Measurements from ENCODE around the gene FLT1. TPM values are rescaled to one million over a fixed set of nuclear protein-coding genes. Genes with fewer than 3 reads are reported as not detected.

The FLT1 gene
- total RNA-seq, 1 donor from 2014 or later: 6.5 TPM

GRCh38 chr13:28534801-28535200, 39.9 kb upstream of the FLT1 start:
- H3K4me3 Mint-ChIP-seq: no peak overlapping the region
- no peak for TF ChIP-seq CTCF (IDR thresholded peaks at IDR 0.05; ENCODE audit: unreplicated experiment)
- no peaks in the 10 kb centered on the region for H3K36me3 Mint-ChIP-seq
- DNase-seq (ENCODE audit: low spot score in 2 of 2, unreplicated experiment in 2 of 2): no peak
- no peaks in the 10 kb centered on the region for H3K9me3 Mint-ChIP-seq
- no peak overlapping the region for H3K27ac Mint-ChIP-seq
- peaks cover 36% of the 10 kb centered on the region for H3K27me3 Mint-ChIP-seq (ENCODE audit: low read depth)
- no peaks in the 10 kb centered on the region for H3K4me1 Mint-ChIP-seq

DNA sequence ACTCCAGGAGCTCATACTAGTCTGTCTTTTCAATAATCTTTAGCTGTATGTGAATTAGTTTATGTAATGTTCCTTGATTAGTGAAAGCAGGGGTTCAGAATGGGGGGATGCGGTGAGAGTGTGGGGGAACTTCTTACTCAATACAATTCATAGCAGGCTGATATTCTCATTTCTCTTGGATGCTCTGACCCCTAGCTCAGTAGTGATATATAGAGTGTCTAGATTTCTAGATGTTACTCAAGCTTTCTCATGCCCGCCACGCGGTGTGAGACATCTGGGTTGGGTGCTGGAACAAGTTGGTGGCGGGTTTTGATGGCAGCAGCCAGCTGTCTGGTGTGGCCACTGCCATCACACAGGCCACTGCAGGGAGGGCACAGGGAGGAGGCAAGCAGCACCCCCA, 39.3 kb upstream of the FLT1 start:
- no peak for DNase-seq (ENCODE audit: low spot score in 2 of 2, unreplicated experiment in 2 of 2)
- no peak overlapping the region for H3K27ac Mint-ChIP-seq
- no peak overlapping the region for H3K4me3 Mint-ChIP-seq
- H3K36me3 Mint-ChIP-seq: no peaks in the 10 kb centered on the region
- no peak for TF ChIP-seq CTCF (IDR thresholded peaks at IDR 0.05; ENCODE audit: unreplicated experiment)
- H3K4me1 Mint-ChIP-seq: no peaks in the 10 kb centered on the region
- no peaks in the 10 kb centered on the region for H3K9me3 Mint-ChIP-seq
- H3K27me3 Mint-ChIP-seq (ENCODE audit: low read depth): peaks cover 37% of the 10 kb centered on the region

DNA sequence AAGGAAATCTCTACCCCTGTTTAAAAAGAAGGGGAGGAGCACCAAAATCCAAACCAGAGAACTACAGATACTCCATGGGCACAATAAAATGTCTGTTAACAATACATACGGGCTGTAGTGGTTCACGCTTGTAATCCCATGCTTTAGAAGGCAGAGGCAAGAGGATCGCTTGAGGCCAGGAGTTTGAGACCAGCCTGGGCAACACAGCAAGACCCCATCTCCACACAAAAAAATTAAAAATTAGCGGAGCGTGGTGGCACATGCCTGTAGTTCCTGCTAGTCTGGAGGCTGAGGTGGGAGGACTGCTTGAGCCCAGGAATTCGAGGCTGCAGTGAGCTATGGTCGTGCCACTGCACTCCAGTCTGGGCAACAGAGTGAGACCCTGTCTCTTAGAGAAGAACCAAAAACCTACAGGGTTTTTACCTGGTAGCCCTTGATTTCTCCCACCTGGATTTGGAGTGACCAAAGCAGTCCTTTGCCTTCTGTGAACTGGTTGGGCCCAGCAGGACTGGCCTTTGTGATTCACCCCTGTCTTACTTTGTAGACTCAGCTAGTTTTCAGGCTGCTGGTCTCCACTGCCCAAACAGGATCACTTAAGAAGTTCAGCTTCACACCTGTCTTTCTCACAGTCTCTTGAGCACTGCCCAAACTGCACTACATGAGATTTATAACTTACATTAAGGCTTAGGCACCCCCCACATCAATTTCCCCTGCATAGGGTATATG, 38.7 kb upstream of the FLT1 start:
- TF ChIP-seq CTCF (IDR thresholded peaks at IDR 0.05; ENCODE audit: unreplicated experiment): no peak
- H3K27ac Mint-ChIP-seq: no peak overlapping the region
- DNase-seq (ENCODE audit: low spot score in 2 of 2, unreplicated experiment in 2 of 2): no peak
- peaks cover 44% of the 10 kb centered on the region for H3K27me3 Mint-ChIP-seq (ENCODE audit: low read depth)
- no peaks in the 10 kb centered on the region for H3K4me1 Mint-ChIP-seq
- no peaks in the 10 kb centered on the region for H3K9me3 Mint-ChIP-seq
- no peaks in the 10 kb centered on the region for H3K36me3 Mint-ChIP-seq
- peak overlapping the region; percentile 65 for H3K4me3 Mint-ChIP-seq

DNA sequence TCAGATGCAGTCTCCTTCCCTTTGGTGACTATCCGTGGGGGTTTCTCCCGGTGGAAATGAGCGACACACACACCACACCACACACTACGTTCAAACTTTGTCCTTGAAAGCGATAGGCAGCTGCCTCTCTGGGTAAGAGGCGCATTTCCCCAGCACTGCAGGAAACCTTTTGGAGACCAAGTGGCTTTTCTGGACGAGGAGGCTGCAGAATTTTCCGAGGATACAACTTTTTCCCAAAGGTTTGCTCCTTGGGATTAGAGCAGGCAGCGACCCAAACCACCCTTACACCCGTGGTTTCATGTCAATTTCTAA, 38.2 kb upstream of the FLT1 start:
- Mint-ChIP-seq H3K9me3 (no peaks in the 10 kb centered on the region), H3K27me3 (ENCODE audit: low read depth) (peaks cover 47% of the 10 kb centered on the region), H3K4me1 (no peaks in the 10 kb centered on the region), H3K36me3 (no peaks in the 10 kb centered on the region), H3K4me3 (peak overlapping the region; percentile 65), H3K27ac (peak overlapping the region; percentile 5)
- no peak for TF ChIP-seq CTCF (IDR thresholded peaks at IDR 0.05; ENCODE audit: unreplicated experiment)
- DNase-seq (ENCODE audit: low spot score in 2 of 2, unreplicated experiment in 2 of 2): no peak

DNA sequence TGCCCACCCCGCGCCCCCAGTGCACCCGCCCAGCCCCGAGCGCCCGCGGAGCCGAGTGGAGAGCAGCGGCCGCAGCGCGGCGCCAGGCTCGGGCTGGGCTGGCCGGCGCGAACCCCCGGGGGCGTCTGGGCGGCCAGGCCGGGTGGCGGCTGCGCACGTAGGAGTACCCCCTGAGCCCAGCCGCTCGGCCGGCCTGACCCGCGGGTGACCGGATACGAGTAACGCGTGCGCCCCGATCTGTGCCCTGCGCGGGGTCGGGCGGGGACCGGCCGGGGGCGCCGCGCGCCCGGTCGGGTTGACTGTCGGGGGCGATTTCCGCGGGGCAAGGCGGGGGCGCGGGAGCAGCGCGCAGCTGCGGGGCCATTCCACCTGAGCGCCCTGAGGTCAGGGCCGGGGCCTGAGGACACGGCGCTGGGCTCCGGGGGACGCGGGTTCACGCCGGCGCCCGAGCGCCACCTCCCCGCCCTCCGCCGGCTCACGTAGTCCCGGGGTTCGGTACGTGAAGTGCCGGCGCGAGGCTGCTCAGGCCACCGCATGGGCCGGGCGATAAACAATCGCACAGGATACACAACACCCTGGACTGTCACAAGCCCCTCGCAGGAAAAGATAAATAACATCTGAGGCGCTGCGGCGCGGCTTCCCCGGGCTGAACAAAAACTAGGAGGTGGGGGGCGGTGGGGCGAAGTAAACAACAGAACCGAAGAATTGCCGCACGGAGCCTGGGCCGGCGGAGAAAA, 37.6 kb upstream of the FLT1 start:
- H3K4me3 Mint-ChIP-seq: peak overlapping the region; percentile 65
- H3K9me3 Mint-ChIP-seq: no peaks in the 10 kb centered on the region
- DNase-seq (ENCODE audit: low spot score in 2 of 2, unreplicated experiment in 2 of 2): peak in 1 of 2 experiments; percentile 46
- peaks cover 52% of the 10 kb centered on the region for H3K27me3 Mint-ChIP-seq (ENCODE audit: low read depth)
- H3K36me3 Mint-ChIP-seq: no peaks in the 10 kb centered on the region
- TF ChIP-seq CTCF (IDR thresholded peaks at IDR 0.05; ENCODE audit: unreplicated experiment): no peak
- H3K4me1 Mint-ChIP-seq: no peaks in the 10 kb centered on the region
- H3K27ac Mint-ChIP-seq: peak overlapping the region; percentile 5

Data from mesothelial cell of epicardium (in vitro differentiated cells).